GM15510 (cell line): ENCODE measurements around the gene STIMATE.

Experiments used
- POLR2A ChIP-seq: IDR thresholded peaks from 3 replicates; pipeline ENCODE4 v1.6.1; 2011; ENCODE audit warnings: borderline replicate concordance; ENCODE audit not compliant: insufficient read length; ENCODE audit errors: extremely low read depth

STIMATE gene

DNA sequence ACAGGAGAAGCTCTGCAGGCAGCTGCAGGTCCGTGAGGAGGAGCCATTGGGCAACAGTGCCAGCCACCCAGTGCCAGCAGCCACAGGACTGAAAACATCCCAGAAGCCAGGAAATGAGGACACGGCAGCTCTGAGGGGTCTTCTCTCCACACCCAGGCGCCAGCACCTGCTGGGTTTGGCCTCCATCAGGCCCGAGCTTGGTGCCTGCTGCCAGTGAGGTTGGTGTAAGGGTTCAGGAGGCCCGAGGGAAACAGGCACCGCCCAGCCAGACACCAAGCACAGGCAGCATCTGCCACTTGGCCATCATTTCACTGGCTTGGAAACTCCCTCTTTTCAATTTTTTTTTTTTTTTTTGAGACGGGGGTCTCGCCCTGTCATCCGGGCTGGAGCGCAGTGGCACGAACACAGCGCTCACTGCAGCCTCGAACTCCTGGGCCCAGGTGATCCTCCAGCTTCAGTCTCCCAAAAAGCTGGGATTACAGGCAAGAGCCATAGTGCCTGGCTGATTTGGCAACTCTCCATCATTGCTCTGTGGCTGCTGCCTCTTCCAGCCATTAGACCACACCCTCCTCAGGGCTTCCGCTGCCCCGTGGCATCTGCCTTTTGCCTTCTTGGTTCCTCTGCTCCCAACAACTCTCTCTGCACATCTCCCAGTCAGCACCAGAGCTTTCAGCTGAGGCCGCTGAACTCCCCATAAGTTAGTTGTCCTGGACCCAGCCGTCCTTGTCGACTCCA lies 104.2 kb downstream of the STIMATE start:
- TF ChIP-seq POLR2A = no peak

DNA sequence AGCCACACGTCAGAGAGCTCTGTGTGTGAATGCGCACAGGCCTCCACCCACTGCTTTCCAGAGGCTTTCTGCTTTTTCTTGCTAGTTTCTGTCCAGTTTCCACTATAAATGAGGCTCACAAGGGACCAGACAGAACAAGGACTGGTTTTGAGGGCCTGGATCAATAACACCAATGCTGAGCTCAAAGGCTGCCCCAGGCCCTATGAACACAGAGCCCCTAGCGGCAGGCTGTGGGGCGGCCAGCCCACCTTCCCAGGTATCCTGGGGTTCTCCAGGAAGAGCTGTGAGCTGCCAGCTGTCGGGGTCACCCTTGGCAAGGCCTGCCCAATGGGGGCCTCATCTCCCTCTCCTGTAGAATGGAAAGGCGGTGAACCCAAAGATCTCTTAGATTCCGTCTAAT lies 104.9 kb downstream of the STIMATE start:
- TF ChIP-seq POLR2A = no peak

DNA sequence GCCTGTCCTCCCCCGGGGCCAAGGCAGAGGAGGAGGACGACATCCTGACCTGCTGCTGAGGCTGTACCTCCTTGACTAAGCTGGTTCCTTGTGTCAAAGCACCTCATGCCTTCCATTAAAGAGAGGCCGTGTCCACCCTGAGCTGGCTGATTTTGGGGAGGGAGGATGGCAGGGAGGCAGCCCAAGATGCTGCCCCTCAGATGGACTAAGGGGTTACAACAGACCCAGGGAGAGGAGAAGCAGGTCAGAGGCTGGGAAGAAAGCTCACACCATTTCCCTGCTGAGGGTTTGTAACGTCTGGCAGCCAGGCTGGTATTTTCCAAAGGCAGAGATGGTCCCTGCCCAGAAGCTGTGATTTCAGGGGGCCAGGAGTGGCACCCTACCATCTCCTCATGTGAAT lies 105.4 kb downstream of the STIMATE start:
- no peak for TF ChIP-seq POLR2A

DNA sequence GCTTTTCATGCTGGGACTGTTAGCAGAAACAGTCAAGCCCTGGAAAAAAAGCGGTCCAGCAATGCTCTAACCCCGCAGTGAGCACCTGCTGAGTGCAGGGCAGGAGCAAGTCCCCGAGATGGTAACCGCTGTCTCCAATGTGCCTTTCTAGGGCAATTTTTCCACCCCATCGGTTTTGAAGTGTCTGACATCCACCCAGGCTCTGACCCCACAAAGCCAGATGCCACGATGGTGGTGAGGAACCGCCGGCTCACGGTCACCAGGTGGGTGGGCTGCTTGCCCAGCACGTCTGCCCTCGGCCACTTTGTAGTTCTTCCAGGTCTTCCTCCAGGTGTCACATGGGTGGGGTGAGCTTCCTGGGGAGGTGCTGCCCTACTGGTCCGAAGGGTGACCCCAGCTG lies 106.0 kb downstream of the STIMATE start:
- no peak for TF ChIP-seq POLR2A

DNA sequence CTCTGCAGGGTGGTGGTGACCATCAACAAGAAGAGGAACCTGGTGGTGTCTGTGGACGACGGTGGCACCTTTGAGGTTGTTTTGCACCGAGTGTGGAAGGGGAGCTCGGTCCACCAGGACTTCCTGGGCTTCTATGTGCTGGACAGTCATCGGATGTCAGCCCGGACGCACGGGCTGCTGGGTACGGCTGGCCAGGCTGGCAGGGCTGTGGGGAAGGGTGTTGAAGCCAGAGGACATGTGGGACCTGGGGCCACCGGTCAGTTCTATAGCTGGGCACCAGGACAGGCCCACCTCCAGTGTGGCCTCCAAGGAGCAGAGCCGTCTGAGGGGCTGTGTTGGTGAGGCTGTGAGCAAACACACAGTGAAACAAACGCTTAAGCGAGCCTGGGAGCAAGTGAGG lies 106.6 kb downstream of the STIMATE start:
- no peak for TF ChIP-seq POLR2A

DNA sequence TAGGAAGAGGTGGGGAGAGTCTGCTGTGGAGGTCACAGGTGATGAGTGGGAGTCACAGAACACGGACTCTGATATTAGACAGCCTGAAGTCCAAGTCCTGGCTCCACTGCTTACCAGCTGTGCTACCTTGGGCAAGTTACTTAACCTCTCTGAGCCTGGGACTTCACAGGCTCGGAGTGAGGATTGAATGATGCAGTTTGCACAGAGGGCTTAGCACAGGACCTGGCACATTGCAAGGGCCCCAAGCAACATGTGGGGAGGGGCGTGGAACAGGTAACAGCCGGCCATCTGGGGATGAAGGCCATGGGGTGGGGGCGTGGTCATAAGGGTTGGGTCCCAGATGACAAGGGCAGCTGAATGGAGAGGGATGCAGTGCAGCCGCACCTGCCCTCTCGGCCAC lies 107.0 kb downstream of the STIMATE start:
- TF ChIP-seq POLR2A = no peak

DNA sequence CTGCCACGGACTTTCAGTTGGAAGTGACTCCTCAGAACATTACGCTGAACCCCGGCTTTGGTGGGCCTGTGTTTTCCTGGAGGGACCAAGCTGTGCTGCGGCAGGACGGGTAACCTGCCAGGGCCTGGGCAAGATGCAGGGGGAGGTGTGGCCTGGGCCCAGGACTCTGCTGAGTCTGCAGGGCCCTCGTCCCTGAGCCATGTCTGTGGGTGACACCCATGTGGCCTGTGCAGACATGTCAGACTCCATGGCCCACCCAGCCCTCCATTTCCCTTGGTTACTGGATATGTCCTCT lies 107.7 kb downstream of the STIMATE start:
- no peak for TF ChIP-seq POLR2A

DNA sequence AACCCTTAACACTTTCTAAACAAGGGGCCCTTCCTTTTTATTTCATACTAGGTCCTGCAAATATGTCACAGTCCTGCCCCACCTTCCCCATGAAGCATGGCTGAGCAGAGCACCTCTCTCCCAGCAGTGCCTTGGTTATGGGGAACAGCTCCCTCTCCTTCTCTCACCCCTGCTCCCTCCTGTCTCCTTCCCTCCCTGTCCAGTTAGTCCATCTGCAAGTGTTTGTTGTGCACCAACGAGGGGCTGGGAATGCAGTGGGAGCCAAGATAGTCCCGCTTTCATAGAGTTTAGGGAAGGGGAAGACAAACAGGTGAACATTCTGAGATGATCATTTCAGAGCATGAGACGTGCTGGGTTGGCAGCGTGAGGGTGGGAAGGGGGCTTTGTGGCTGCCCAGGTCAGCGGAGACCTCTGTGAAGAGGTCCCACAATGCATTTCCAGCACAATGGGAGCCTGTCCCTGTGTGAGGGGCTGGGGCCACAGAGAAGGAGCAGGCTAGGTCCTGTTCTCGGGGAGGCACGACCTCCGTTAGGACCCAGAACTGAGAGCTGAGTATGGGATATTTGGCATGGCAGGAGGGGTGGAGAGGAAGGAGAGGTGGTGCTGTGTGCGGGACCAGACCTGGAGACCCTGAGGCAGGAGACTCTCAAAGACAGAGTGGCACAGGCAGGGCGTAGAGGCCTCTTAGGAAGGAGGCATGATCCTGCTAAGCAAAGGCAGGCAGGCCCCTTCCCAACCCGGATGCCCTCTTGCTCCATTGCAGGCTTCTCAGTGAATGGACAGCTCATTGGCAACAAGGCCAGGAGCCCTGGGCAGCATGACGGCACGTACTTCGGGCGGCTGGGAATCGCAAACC lies 108.2 kb downstream of the STIMATE start:
- no peak for TF ChIP-seq POLR2A

DNA sequence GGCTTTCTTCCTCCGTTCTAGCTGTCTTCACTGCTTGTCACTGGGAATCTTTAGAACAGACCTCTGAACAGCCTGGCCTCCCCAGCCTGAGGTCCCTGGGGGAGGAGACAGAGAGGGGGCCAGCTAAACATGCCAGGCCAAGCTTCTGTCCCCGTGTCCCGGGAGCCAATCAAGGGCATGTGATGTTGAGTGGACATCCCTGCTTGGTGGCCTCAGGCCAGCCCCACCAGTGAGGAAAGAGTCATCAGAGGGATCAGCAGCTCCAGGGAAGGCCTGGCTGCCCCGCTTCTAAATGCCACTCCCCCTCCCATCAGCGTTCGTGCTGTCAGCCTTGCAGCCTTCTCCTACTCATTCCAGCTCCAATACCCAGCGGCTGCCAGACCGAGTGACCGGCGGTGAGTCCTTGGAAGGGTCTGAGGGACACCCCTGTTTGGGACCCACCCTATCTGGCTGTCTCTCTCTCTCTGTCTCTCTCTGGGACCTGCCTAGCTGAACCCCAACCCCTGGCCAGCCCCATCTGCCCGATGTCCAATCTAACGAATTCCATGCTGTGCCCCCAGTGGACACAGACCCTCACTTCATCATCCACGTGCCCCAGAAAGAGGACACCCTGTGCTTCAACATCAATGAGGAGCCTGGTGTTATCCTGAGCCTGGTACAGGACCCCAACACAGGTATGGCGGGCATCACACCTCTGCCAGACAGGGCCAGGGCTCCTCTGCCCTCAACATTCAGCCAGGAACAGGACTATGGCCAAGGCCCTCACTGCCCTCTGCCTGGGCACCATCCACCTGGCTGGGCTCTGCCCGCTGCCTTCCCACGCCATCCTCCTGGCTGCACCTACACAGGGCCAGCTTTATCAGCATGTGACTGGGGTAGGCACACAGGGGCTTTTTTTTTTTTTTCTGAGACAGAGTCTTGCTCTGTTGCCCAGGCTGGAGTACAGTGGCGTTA lies 109.4 kb downstream of the STIMATE start:
- no peak for TF ChIP-seq POLR2A

DNA sequence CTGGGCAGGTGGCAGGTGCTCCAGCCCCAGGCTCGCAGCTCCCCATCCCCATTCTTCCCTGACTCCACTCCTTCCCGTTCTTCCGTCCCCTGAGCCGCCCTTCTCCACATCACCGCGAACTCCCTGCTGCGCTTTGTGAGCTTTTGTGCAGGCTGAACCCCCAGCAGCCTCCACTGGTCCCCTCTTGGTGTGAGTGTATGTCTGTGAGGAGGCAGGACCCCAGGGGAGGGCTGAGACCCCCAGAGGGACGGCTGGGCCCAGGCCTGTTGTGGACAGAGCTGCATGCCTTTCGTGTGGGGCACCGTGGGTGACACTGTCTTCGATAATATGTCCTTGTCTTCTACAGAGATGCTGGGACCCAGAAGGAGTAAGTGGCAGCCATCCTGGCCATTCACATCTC lies 110.1 kb downstream of the STIMATE start:
- TF ChIP-seq POLR2A = no peak
